Small intestine (tissue), 16 donors: Measurements from ENCODE around the gene PAK4. TPM values are rescaled to one million over a fixed set of nuclear protein-coding genes. Genes with fewer than 3 reads are reported as not detected.
A peak's percentile ranks its signal among the peaks of the same experiment; 100 is the strongest.

Experiments
- DNase-seq, 2 donors: peaks; one replicate each; pipeline versions ENCODE4 v3.0.0 to v3.0.0-alpha.2; 2013
- FAIRE-seq: peaks from 2 replicates; lab custom pipeline; 2012; peaks lifted over from hg19 to GRCh38; lab: Jason Lieb, UNC
- H3K27ac ChIP-seq, 3 donors: one replicate each; pipeline ENCODE4 v1.5.1; 2013; ENCODE audit warnings: low read length in 2 of 3, mild to moderate bottlenecking in 2 of 3, control low read depth in 1 of 3, inconsistent platforms in 1 of 3, low read depth in 1 of 3, moderate library complexity in 1 of 3
- H3K27me3 ChIP-seq, 3 donors: one replicate each; pipeline ENCODE4 v1.6.1; 2013; ENCODE audit warnings: low read length in 3 of 3, inconsistent platforms in 1 of 3; ENCODE audit not compliant: control insufficient read depth in 3 of 3, insufficient read depth in 3 of 3
- H3K36me3 ChIP-seq, 3 donors: one replicate each; pipeline ENCODE4 v1.6.1; 2013; ENCODE audit warnings: low read length in 3 of 3, inconsistent platforms in 1 of 3, low read depth in 1 of 3, mild to moderate bottlenecking in 1 of 3, moderate library complexity in 1 of 3; ENCODE audit not compliant: control insufficient read depth in 3 of 3, insufficient read depth in 2 of 3
- H3K4me1 ChIP-seq, 3 donors: one replicate each; pipeline ENCODE4 v1.6.1; 2013; ENCODE audit warnings: low read length in 2 of 3, inconsistent platforms in 1 of 3, low read depth in 1 of 3, mild to moderate bottlenecking in 1 of 3, moderate library complexity in 1 of 3; ENCODE audit not compliant: control insufficient read depth in 3 of 3, insufficient read depth in 2 of 3
- H3K4me3 ChIP-seq, 3 donors: one replicate each; pipeline ENCODE4 v1.5.1; 2013; ENCODE audit warnings: low read length in 3 of 3, control low read depth in 1 of 3, inconsistent platforms in 1 of 3, low read depth in 1 of 3, mild to moderate bottlenecking in 1 of 3, moderate library complexity in 1 of 3
- H3K9me3 ChIP-seq, 2 donors: one replicate each; pipeline ENCODE4 v1.6.1; 2013; ENCODE audit warnings: low read depth in 1 of 2, low read length in 1 of 2; ENCODE audit not compliant: control insufficient read depth in 2 of 2, insufficient read depth in 1 of 2
- WGBS, 3 donors: extraction: QIAGEN DNeasy Blood & Tissue Kit; methylation state at CpG; one replicate each; pipeline ENCODE4 v1.1.7; 2013; 5-methylcytosine and 5-hydroxymethylcytosine counted together
- long read RNA-seq, 10 donors: transcript quantifications; one replicate each; lab custom pipeline, GENCODE V29; 2026
- polyA plus RNA-seq, 4 donors: library from polyadenylated mRNA; stranded (reverse) in 3 of 4; unstranded in 1 of 4; fragments of 200-250 nt in 3 of 4; fragments of 120-200 nt in 1 of 4; gene quantifications; one replicate each; pipeline versions ENCODE4 v1.2.1 to v1.2.3, GENCODE V29; 2013
- donor health status: healthy with polysubstance abuse.
- donor health status: control.
- donor health status: control.
- donor health status: Bipolar disorder and iron deficiency.
- donor health status: healthy.

The PAK4 gene
- polyA plus RNA-seq = 10 to 100 TPM; 34.6 to 73.4 (median 54.2) TPM
- long read RNA-seq, donor 1, partial matches to known transcripts = 11 of 16 reads
- long read RNA-seq, donor 1, other reads (novel, unspliced or antisense) = 0 of 16 reads
- long read RNA-seq, donor 2, partial matches to known transcripts = 0 of 2 reads
- long read RNA-seq, donor 2, other reads (novel, unspliced or antisense) = 0 of 2 reads
- long read RNA-seq, donor 3, partial matches to known transcripts = 0 of 1 reads
- long read RNA-seq, donor 3, other reads (novel, unspliced or antisense) = 0 of 1 reads
- long read RNA-seq, donor 4 = 0 reads
- long read RNA-seq, donor 5, partial matches to known transcripts = 0 of 4 reads
- long read RNA-seq, donor 5, other reads (novel, unspliced or antisense) = 0 of 4 reads
- long read RNA-seq, donor 6, partial matches to known transcripts = 0 of 3 reads
- long read RNA-seq, donor 6, other reads (novel, unspliced or antisense) = 0 of 3 reads
- long read RNA-seq, donor 7, transcript PAK4-202 (9 exons, 2,739 nt) = major isoform, 5 of 44 reads
- long read RNA-seq, donor 7, partial matches to known transcripts = 23 of 44 reads
- long read RNA-seq, donor 7, other reads (novel, unspliced or antisense) = 15 of 44 reads
- long read RNA-seq, donor 8 = 0 reads
- long read RNA-seq, donor 9, partial matches to known transcripts = 0 of 3 reads
- long read RNA-seq, donor 9, other reads (novel, unspliced or antisense) = 0 of 3 reads
- long read RNA-seq, donor 10, partial matches to known transcripts = 0 of 2 reads
- long read RNA-seq, donor 10, other reads (novel, unspliced or antisense) = 0 of 2 reads

DNA sequence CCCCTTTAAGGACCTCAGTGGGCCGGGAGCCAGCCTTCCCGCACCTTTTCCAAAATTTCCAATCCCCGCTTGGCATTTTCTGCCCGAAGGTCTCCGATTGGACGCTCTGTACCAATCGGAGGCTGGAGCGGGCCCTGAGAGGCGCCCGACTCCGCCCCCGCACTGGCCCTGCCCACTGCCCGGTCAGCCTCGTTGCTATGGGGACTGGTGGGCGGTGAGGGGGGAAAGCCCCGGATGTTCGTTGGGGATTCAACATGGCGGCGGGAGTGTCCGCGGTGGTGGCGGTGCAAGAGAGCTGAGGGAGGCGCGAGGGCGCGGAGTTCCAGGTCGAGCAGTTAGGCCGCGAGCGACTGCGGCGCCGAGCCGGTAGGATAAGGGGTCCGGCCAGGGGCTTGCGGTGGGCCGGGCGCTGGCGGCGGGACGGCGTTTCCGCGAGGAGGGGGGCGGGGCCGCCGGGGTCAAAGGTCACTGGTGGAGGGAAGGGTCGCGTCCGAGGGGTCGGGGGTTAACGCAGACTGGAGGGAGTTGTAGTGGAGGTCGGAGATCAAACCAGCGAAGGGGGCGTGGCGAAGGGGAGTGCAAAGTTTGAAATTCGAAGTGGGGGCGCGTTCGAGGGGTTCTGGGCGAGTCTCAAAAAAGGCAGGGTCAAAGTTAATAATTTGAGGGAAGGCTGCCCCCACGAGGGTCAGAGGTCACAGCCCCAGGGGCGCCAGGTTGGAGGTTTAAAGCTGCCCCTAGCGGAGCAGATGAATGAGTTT is at the start of gene PAK4:
TSS of gene PAK4 (plus strand) at position 233 of the 758 bp plus-strand sequence. CDS start 43,768 bp downstream, outside the sequence.
- peak; percentile 97 to 98 for DNase-seq
- Histone ChIP-seq H3K4me3 (peak within 1 kb of the TSS; percentile 76 to 91 (median 84)), H3K27ac (peak within 1 kb of the TSS; percentile 92 to 96 (median 96)), H3K9me3 (no peaks in the 10 kb centered on the region), H3K4me1 (peaks cover 8 to 37% (median 9%) of the 10 kb centered on the region in 3 donors), H3K36me3 (peaks cover 0 to 32% (median 0%) of the 10 kb centered on the region in 3 donors), H3K27me3 (no peaks in the 10 kb centered on the region)
- WGBS, 3 donors = 0 to 1% (median 1%) methylated on average over 63 to 64 of the region's 64 CpGs
- FAIRE-seq = no peak

DNA sequence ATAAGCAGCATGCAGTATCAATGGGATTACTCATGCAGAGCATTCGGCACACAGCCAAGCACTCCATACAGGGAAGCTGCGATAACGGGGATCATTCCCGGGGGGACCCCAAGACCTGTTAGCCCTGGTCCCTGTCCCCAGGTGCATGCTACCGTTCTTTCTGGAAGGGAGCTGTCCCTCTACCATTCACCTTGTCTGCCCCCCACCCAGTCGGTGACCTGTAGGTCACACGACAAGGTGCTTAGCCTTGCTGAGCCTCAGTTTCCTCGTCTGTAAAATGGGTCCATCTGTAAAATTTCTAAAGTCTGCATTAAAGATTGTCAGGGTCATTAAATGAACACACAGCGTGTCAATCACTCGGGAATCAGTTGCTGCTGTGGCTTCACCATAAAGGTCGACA is 48.3 kb upstream of the PAK4 start:
- 82 to 88% (median 83%) methylated on average over 11 of the region's 11 CpGs for WGBS, 3 donors
- no peak overlapping the region for H3K4me3 ChIP-seq
- no peaks in the 10 kb centered on the region for H3K36me3 ChIP-seq
- H3K4me1 ChIP-seq = no peaks in the 10 kb centered on the region
- no peak overlapping the region for H3K27ac ChIP-seq
- DNase-seq = no peak
- no peak for FAIRE-seq
- H3K9me3 ChIP-seq = no peaks in the 10 kb centered on the region
- H3K27me3 ChIP-seq = peaks cover 0 to 6% (median 5%) of the 10 kb centered on the region in 3 donors

DNA sequence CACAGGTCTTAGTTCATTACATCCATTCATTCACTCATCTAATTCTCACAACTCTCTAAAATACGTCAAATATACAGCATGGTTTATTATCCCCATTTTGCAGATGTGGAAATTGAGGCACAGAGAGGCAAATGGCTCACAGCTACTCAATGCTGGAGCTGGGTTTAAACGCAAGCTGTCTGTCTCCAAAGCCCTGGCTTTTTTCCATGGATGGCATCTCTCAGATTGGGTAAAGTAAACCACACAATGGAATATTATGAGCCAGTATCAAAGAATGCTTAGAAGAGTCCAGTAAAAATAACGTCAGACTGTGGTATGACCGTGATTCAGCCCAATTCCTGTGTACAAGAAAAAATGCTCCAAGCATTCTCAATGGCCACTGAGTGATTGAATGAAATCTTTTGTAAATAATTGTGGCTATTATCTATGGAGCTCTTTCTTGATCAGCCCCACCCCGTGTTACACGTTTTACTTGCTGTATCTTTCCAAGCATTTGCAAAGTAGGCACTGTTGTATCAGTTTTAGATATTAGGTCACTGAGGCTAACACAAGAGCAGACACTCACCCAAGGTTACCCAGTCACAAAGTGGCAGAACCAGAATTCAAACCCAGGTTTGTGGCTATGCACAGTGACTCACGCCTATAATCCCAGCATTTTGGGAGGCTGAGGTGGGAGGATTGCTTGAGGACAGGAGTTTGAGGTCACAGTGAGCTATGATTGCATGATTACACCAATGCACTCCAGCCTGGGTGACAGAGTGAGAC is 47.0 kb upstream of the PAK4 start:
- 34 to 57% (median 43%) methylated on average over 7 of the region's 7 CpGs for WGBS, 3 donors
- DNase-seq (peak in 1 of 2 donors; percentile 47), FAIRE-seq (no peak)
- Histone ChIP-seq H3K27me3 (peaks cover 0 to 19% (median 11%) of the 10 kb centered on the region in 3 donors), H3K9me3 (no peaks in the 10 kb centered on the region), H3K4me3 (no peak overlapping the region), H3K36me3 (no peaks in the 10 kb centered on the region), H3K27ac (no peak overlapping the region), H3K4me1 (peaks cover 0 to 5% (median 0%) of the 10 kb centered on the region in 3 donors)

DNA sequence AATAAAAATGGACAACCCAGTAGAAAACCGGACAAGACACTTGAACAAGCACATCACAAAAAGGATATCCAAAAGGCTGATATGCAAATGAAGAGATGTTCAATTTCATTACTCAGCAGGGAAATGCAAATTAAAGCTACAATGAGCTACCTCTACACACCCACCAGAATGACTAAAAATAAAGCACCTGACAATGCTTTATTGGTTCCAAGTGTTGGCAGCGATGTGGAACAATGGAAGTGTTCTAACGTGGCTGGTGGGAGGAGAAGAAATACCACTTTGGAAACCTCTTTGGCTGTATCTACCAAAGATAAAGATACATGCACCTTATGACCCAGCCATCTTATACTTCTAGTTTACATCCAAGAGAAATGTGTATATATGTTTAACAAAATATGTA is 45.2 kb upstream of the PAK4 start:
- Histone ChIP-seq H3K36me3 (no peaks in the 10 kb centered on the region), H3K4me3 (no peak overlapping the region), H3K27me3 (peaks cover 0 to 34% (median 16%) of the 10 kb centered on the region in 3 donors), H3K4me1 (peaks cover 0 to 12% (median 0%) of the 10 kb centered on the region in 3 donors), H3K9me3 (no peaks in the 10 kb centered on the region), H3K27ac (no peak overlapping the region)
- DNase-seq = no peak
- 44 to 64% (median 48%) methylated on average over 3 of the region's 3 CpGs for WGBS, 3 donors
- no peak for FAIRE-seq

DNA sequence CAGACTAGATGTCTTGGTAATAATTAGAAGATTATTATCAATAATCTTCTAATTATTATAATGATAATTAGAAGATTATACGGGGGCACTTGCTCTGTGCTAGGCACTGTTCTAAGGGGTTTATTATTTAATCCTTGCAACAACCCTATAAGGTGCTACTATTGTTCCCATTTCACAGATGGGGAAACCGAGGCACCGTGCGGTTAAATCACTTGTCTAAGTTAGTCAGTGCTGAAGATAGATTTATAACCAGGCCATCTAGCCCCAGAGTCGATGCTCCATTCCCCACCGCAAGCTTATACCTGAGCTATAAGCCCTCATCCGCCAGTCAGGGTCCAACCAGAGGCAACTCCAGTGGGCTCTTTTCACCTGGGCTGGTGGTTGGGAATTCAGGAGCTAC is 43.4 kb upstream of the PAK4 start:
- DNase-seq (no peak), FAIRE-seq (no peak)
- Histone ChIP-seq H3K27ac (no peak overlapping the region), H3K36me3 (no peaks in the 10 kb centered on the region), H3K9me3 (no peaks in the 10 kb centered on the region), H3K4me3 (no peak overlapping the region), H3K4me1 (peaks cover 0 to 21% (median 0%) of the 10 kb centered on the region in 3 donors), H3K27me3 (peaks cover 0 to 38% (median 21%) of the 10 kb centered on the region in 3 donors)
- 82 to 84% (median 83%) methylated on average over 7 of the region's 7 CpGs for WGBS, 3 donors

DNA sequence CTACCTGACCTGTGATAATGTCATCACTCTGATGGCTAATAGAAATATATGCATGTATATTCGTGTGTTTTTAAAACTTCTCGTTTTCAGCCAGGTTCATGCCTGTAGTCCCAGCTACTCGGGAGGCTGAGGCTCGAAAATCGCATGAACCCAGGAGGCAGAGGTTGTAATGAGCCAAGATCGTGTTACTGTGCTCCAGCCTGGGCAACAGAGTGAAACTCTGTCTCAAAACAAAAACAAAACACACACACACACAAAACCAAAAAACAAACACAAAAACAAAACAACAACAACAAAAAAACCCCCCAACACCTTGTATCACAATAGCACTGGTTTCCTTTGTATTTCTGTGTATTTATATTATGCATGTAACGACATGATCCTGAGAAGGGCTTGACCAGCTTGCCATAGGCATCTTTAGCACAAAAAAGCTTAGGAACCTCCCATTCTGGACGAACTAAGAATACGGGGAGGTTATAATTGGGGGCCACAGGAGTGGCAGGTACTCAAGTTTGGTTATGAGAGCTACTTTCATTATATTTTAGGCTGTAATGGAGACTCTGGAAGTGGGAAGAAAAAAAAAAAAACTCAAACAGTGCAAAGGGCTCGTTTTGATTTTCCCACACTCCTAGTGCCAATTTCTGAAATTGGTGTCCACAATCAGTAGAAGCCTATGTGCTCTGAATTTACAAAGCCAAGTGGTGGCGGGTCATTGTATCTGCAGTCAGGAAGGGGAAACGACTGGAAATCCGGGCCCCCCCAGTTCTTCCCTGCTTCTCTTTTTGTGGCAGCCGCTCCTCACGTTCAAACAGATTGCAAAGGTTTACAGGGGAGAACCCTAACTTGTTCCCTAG is 42.6 kb upstream of the PAK4 start:
- Histone ChIP-seq H3K36me3 (no peaks in the 10 kb centered on the region), H3K27ac (no peak overlapping the region), H3K4me1 (peaks cover 0 to 21% (median 0%) of the 10 kb centered on the region in 3 donors), H3K4me3 (peak overlapping the region in 1 of 3 donors; percentile 31), H3K9me3 (no peaks in the 10 kb centered on the region), H3K27me3 (peaks cover 0 to 38% (median 21%) of the 10 kb centered on the region in 3 donors)
- FAIRE-seq = no peak
- 10 to 19% (median 10%) methylated on average over 15 of the region's 15 CpGs for WGBS, 3 donors
- no peak for DNase-seq

DNA sequence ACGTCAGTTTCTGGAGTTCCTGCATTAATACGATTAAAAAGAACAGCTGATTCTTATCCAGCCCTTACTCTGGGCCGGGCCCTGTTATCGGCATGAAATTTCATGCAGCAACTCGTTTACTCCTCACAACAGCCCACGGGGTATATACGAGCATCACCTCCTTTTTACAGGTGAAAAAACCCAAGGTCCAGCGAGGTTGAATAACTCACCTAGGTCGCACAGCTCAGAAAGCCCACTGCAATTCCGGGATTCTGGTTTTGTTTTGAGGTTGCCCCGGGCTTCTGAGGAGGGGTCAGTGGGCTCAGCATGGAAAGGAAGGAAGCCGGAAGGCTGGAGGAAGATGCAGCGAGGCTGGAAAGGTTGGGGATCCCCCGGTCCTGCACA is 42.0 kb upstream of the PAK4 start:
- Histone ChIP-seq H3K4me1 (peaks cover 0 to 21% (median 0%) of the 10 kb centered on the region in 3 donors), H3K4me3 (peak overlapping the region in 2 of 3 donors; percentile 26 to 31), H3K27ac (no peak overlapping the region), H3K36me3 (no peaks in the 10 kb centered on the region), H3K27me3 (peaks cover 0 to 38% (median 21%) of the 10 kb centered on the region in 3 donors), H3K9me3 (no peaks in the 10 kb centered on the region)
- WGBS, 3 donors = 1% methylated on average over 11 to 14 of the region's 14 CpGs
- FAIRE-seq = no peak
- peak in 1 of 2 donors; percentile 28 for DNase-seq
